IMR-90 (cell line): Measurements from ENCODE around the gene RAP1GAP. TPM values are rescaled to one million over a fixed set of nuclear protein-coding genes. Genes with fewer than 3 reads are reported as not detected.
A peak's percentile ranks its signal among the peaks of the same experiment; 100 is the strongest.

Experiments
- ATAC-seq: fragments of 200-7000 bp; cut with Tn5 transposase; 2 replicates; pipeline ENCODE4 v1.9.1; 2020; ENCODE audit warnings: low read depth, mild to moderate bottlenecking, moderate library complexity
- BruUV-seq: library from RNA; stranded (reverse); fragments of 400-500 nt; replicated peaks from 2 replicates; lab custom pipeline; 2021; lab: Mats Ljungman, UMichigan
- CTCF ChIA-PET: fragments of 300-600 bp; formaldehyde crosslinking; extraction: SDS; loops from one replicate; lab custom pipeline; 2021; ENCODE audit warnings: antibody characterized with exemption; lab: Yijun Ruan, JAX
- POLR2A ChIA-PET: fragments of 300-600 bp; sonication (Branson Sonifier 250); formaldehyde crosslinking; loops from one replicate; lab custom pipeline; 2022; ENCODE audit warnings: antibody characterized with exemption; ENCODE audit not compliant: unreplicated experiment; lab: Charles Lee
- DNase-seq: peaks from one replicate; pipeline ENCODE4 v3.0.0; 2013
- H2AFZ ChIP-seq: replicated peaks from 2 replicates; pipeline ENCODE3; 2013; ENCODE audit warnings: low read length, mild to moderate bottlenecking; ENCODE audit not compliant: poor library complexity
- H2AK5ac ChIP-seq: 2 replicates; pipeline ENCODE4 v1.6.1; 2013; ENCODE audit warnings: low read depth, low read length, inconsistent platforms
- H2AK9ac ChIP-seq: replicated peaks from 2 replicates; pipeline ENCODE3; 2013; ENCODE audit warnings: mild to moderate bottlenecking, low read depth, low read length, moderate library complexity; ENCODE audit not compliant: poor library complexity
- H2BK120ac ChIP-seq: 2 replicates; pipeline ENCODE4 v1.6.1; 2013; ENCODE audit warnings: low read depth, low read length, inconsistent platforms
- H2BK15ac ChIP-seq: 3 replicates; pipeline ENCODE4 v1.6.1; 2013; ENCODE audit warnings: low read depth, low read length, inconsistent platforms
- H2BK20ac ChIP-seq: 2 replicates; pipeline ENCODE4 v1.6.1; 2013; ENCODE audit warnings: low read depth, mild to moderate bottlenecking, inconsistent platforms, low read length, moderate library complexity
- H2BK5ac ChIP-seq: 2 replicates; pipeline ENCODE4 v1.6.1; 2013; ENCODE audit warnings: mild to moderate bottlenecking, low read depth, low read length, inconsistent platforms; ENCODE audit not compliant: poor library complexity, severe bottlenecking
- H3K14ac ChIP-seq: replicated peaks from 2 replicates; pipeline ENCODE4 v1.6.1; 2013; ENCODE audit warnings: low read depth, low read length, inconsistent platforms
- H3K18ac ChIP-seq: 2 replicates; pipeline ENCODE4 v1.6.1; 2013; ENCODE audit warnings: low read depth, low read length, control low read depth
- H3K23ac ChIP-seq: 2 replicates; pipeline ENCODE4 v1.6.1; 2013; ENCODE audit warnings: low read depth, low read length, inconsistent platforms
- H3K27ac ChIP-seq: 2 replicates; pipeline ENCODE4 v1.5.1; 2013; ENCODE audit warnings: mild to moderate bottlenecking, control low read depth, low read length; ENCODE audit not compliant: insufficient read depth
- H3K27me3 ChIP-seq: 2 replicates; pipeline ENCODE4 v1.6.1; 2013; ENCODE audit warnings: low read length; ENCODE audit not compliant: control insufficient read depth, insufficient read depth
- H3K36me3 ChIP-seq: 2 replicates; pipeline ENCODE4 v1.6.1; 2013; ENCODE audit warnings: low read length, mixed read lengths; ENCODE audit not compliant: control insufficient read depth, insufficient read depth
- H3K4ac ChIP-seq: 2 replicates; pipeline ENCODE4 v1.6.1; 2013; ENCODE audit warnings: low read depth, low read length, inconsistent platforms
- H3K4me1 ChIP-seq: 2 replicates; pipeline ENCODE4 v1.6.1; 2013; ENCODE audit warnings: low read length, mixed read lengths; ENCODE audit not compliant: control insufficient read depth, insufficient read depth
- H3K4me2 ChIP-seq: 2 replicates; pipeline ENCODE4 v1.6.1; 2013; ENCODE audit warnings: low read depth, mild to moderate bottlenecking, control low read depth, low read length, moderate library complexity
- H3K4me3 ChIP-seq: 2 replicates; pipeline ENCODE4 v1.5.1; 2013; ENCODE audit warnings: low read depth, mild to moderate bottlenecking, control low read depth, low read length, moderate library complexity; ENCODE audit not compliant: insufficient read depth
- H3K56ac ChIP-seq: 2 replicates; pipeline ENCODE4 v1.6.1; 2013; ENCODE audit warnings: low read length, inconsistent platforms; ENCODE audit not compliant: insufficient read depth; ENCODE audit errors: extremely low read depth
- H3K79me1 ChIP-seq, 2 experiments: 2 replicates each; pipeline ENCODE4 v1.6.1; 2013; ENCODE audit warnings: low read length in 2 of 2, inconsistent platforms in 1 of 2, low read depth in 1 of 2
- H3K9ac ChIP-seq: 2 replicates; pipeline ENCODE4 v1.6.1; 2013; ENCODE audit warnings: low read depth, low read length, control low read depth
- H3K9me1 ChIP-seq: 2 replicates; pipeline ENCODE4 v1.6.1; 2013; ENCODE audit warnings: low read length, inconsistent platforms; ENCODE audit not compliant: insufficient read depth
- H3K9me3 ChIP-seq: 2 replicates; pipeline ENCODE4 v1.6.1; 2013; ENCODE audit warnings: low read length; ENCODE audit not compliant: control insufficient read depth, insufficient read depth
- H4K20me1 ChIP-seq: 2 replicates; pipeline ENCODE4 v1.6.1; 2013; ENCODE audit warnings: low read length, inconsistent platforms; ENCODE audit not compliant: insufficient read depth
- H4K5ac ChIP-seq: 2 replicates; pipeline ENCODE4 v1.6.1; 2013; ENCODE audit warnings: mild to moderate bottlenecking, low read depth, low read length, control low read depth
- H4K8ac ChIP-seq, 2 experiments: 2 replicates each; pipeline ENCODE4 v1.6.1; 2013; ENCODE audit warnings: low read depth in 2 of 2, low read length in 2 of 2, control low read depth in 1 of 2, inconsistent platforms in 1 of 2
- H4K91ac ChIP-seq: 2 replicates; pipeline ENCODE4 v1.6.1; 2013; ENCODE audit warnings: low read depth, low read length, inconsistent platforms; ENCODE audit not compliant: insufficient read depth
- BHLHE40 ChIP-seq: fragments of 150-350 bp; IDR thresholded peaks from 2 replicates; pipeline ENCODE4 v1.6.1; 2016; ENCODE audit warnings: mild to moderate bottlenecking, low read depth, low read length
- CEBPB ChIP-seq: IDR thresholded peaks from 2 replicates; pipeline ENCODE4 v1.6.1; 2012; ENCODE audit warnings: low read depth, low read length, improper control_type of control experiment
- MAFK ChIP-seq: IDR thresholded peaks from 2 replicates; pipeline ENCODE4 v1.6.1; 2012; ENCODE audit warnings: low read depth, low read length, improper control_type of control experiment
- MAZ ChIP-seq: IDR thresholded peaks from 2 replicates; pipeline ENCODE4 v1.6.1; 2012; ENCODE audit warnings: low read depth, mild to moderate bottlenecking, low read length, improper control_type of control experiment, moderate library complexity, borderline replicate concordance
- MXI1 ChIP-seq: IDR thresholded peaks from 2 replicates; pipeline ENCODE4 v1.6.1; 2012; ENCODE audit warnings: low read depth, mild to moderate bottlenecking, low read length, moderate library complexity, borderline replicate concordance
- POLR2A ChIP-seq: IDR thresholded peaks from 2 replicates; pipeline ENCODE4 v1.6.1; 2012; ENCODE audit warnings: mild to moderate bottlenecking, low read depth, low read length
- RAD21 ChIP-seq: IDR thresholded peaks from 2 replicates; pipeline ENCODE4 v1.6.1; 2012; ENCODE audit warnings: low read length, improper control_type of control experiment
- RFX5 ChIP-seq: IDR thresholded peaks from 2 replicates; pipeline ENCODE4 v1.8.0; 2012; ENCODE audit warnings: low read depth, mild to moderate bottlenecking, low read length, moderate library complexity
- SMC3 ChIP-seq: fragments of 150-350 bp; IDR thresholded peaks from 2 replicates; pipeline ENCODE4 v1.6.1; 2016; ENCODE audit warnings: low read depth, mild to moderate bottlenecking, antibody characterized with exemption, low read length, moderate library complexity
- WGBS, 2 experiments: methylation state at CpG; one replicate each; pipeline versions ENCODE4 v1.1.5 to v1.1.7; 2013; ENCODE audit warnings: missing lambda C conversion rate in 2 of 2; ENCODE audit not compliant: insufficient read length in 1 of 2; ENCODE audit errors: extremely low coverage in 2 of 2; 5-methylcytosine and 5-hydroxymethylcytosine counted together
- dilution Hi-C: fragments of 300-500 bp; cut with HindIII; formaldehyde crosslinking; loops from one replicate; pipeline ENCODE4 v1.14.3; 2018; ENCODE audit warnings: low sequenced_read_pairs; ENCODE audit not compliant: unreplicated experiment
- in situ Hi-C: fragments of 300-500 bp; cut with MboI; formaldehyde crosslinking; loops from 3 replicates; pipeline ENCODE4 v1.14.3; 2019; ENCODE audit warnings: low sequenced_read_pairs, inconsistent platforms, mixed read lengths
- intact Hi-C: fragments of 100-400 bp; cut with micrococcal nuclease; formaldehyde crosslinking; loops from 2 replicates; pipeline ENCODE4 v1.10.0; 2022
- polyA plus RNA-seq, 3 experiments: library from polyadenylated mRNA; depleted of rRNA; stranded (reverse); fragments of >200 nt; gene quantifications; 2 replicates each; pipeline ENCODE4 v1.2.3, GENCODE V29; 2012; ENCODE audit warnings: low replicate concordance in 1 of 3
- total RNA-seq: library from RNA; depleted of rRNA; stranded (reverse); fragments of >200 nt; gene quantifications from 2 replicates; pipeline ENCODE4 v1.2.3, GENCODE V29; 2012
- TF ChIP-seq, protein P1 (sequence below): fragments of 150-350 bp; IDR thresholded peaks from 2 replicates; pipeline ENCODE4 v1.6.1; 2017; ENCODE audit warnings: mild to moderate bottlenecking, antibody characterized with exemption, low read length, low read depth
- TF ChIP-seq, protein P2 (sequence below): conservative IDR thresholded peaks from 2 replicates; pipeline ENCODE4 v1.5.1; 2012; ENCODE audit warnings: mild to moderate bottlenecking, low read depth, low read length, improper control_type of control experiment

Gene RAP1GAP
- total and polyA plus RNA-seq, 2 of the 4 experiments (the other 2 are of a cell fraction), result under 0.01 to 0.10 TPM

DNA sequence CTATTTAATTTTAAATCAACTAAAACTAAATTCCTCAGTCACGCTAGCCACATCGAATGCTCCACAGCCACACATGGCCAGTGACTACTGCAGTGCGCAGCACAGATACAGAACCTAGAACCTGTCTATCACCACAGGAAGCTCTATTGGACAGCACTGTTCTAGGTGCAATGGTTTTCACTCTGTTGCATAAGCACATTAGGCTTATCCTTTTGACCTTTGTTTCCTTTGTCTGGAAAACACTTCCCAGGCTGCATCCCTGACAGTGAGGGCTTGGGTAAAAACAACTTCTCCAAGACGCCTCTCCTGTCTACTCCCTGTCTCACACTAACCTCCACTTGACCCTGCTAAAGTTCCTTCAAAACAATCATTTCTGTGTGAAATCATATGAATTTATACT lies 33.6 kb upstream of the RAP1GAP start:
- Histone ChIP-seq H4K5ac (peak overlapping the region; percentile 52; the same call in 1 of the 2 replicates), H2BK120ac (no peak overlapping the region), H3K79me1 (peaks cover 11 to 48% of the 10 kb centered on the region in 2 experiments; a peak in 3 of 4 replicates), H3K4me1 (peaks cover 10% of the 10 kb centered on the region), H2AFZ (no peak overlapping the region), H4K91ac (no peak overlapping the region), H3K56ac (no peak overlapping the region), H3K4ac (no peak overlapping the region), H2BK20ac (no peak overlapping the region), H3K9ac (no peak overlapping the region), H3K36me3 (peaks cover 16% of the 10 kb centered on the region), H3K9me3 (no peaks in the 10 kb centered on the region), H3K14ac (no peak overlapping the region), H2BK5ac (peak overlapping the region; percentile 79), H4K20me1 (peaks cover 7% of the 10 kb centered on the region; the same call in 1 of the 2 replicates), H3K4me2 (no peak overlapping the region), H2AK5ac (no peak overlapping the region), H2BK15ac (no peak overlapping the region), H3K4me3 (no peak overlapping the region), H3K18ac (peak overlapping the region; percentile 63; the same call in 1 of the 2 replicates), H2AK9ac (no peak overlapping the region), H3K27me3 (no peaks in the 10 kb centered on the region), H4K8ac (no peak overlapping the region), H3K9me1 (peaks cover 4% of the 10 kb centered on the region; the same call in 1 of the 2 replicates), H3K23ac (no peak overlapping the region), H3K27ac (no peak overlapping the region)
- in situ Hi-C loops (loop anchor here (25.0 kb wide), 1 partner anchor 260 kb away; no protein-coding TSS in a partner anchor), intact Hi-C loops (loop anchor here (10.0 kb wide), 1 partner anchor 262 kb away; no protein-coding TSS in a partner anchor), dilution Hi-C loops (no loop called here)
- TF ChIP-seq, protein P1, sequence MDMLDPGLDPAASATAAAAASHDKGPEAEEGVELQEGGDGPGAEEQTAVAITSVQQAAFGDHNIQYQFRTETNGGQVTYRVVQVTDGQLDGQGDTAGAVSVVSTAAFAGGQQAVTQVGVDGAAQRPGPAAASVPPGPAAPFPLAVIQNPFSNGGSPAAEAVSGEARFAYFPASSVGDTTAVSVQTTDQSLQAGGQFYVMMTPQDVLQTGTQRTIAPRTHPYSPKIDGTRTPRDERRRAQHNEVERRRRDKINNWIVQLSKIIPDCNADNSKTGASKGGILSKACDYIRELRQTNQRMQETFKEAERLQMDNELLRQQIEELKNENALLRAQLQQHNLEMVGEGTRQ, result no peak
- TF ChIP-seq MXI1 (no peak), BHLHE40 (no peak), RFX5 (no peak), RAD21 (no peak), SMC3 (no peak), POLR2A (no peak), MAZ (no peak), CEBPB (no peak), MAFK (no peak)
- TF ChIP-seq, protein P2, sequence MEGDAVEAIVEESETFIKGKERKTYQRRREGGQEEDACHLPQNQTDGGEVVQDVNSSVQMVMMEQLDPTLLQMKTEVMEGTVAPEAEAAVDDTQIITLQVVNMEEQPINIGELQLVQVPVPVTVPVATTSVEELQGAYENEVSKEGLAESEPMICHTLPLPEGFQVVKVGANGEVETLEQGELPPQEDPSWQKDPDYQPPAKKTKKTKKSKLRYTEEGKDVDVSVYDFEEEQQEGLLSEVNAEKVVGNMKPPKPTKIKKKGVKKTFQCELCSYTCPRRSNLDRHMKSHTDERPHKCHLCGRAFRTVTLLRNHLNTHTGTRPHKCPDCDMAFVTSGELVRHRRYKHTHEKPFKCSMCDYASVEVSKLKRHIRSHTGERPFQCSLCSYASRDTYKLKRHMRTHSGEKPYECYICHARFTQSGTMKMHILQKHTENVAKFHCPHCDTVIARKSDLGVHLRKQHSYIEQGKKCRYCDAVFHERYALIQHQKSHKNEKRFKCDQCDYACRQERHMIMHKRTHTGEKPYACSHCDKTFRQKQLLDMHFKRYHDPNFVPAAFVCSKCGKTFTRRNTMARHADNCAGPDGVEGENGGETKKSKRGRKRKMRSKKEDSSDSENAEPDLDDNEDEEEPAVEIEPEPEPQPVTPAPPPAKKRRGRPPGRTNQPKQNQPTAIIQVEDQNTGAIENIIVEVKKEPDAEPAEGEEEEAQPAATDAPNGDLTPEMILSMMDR, result no peak
- CTCF ChIA-PET, result no interaction called here
- BruUV-seq, result no TSS peak
- POLR2A ChIA-PET, result no interaction called here
- ATAC-seq (no peak), DNase-seq (no peak)
- 100% methylated on average over 2 of the region's 4 CpGs; no CpG with 5 or more reads in 1 of the 2 experiments for WGBS, 2 experiments
